WI38 (cell line): ENCODE measurements around the gene RIMKLB.
"Not testable (repeated sequence)": the region's sequence is repeated elsewhere in the genome, so short reads cannot be mapped to it uniquely, and the experiment has no call there.

Experiments used
- H3K4me3 ChIP-seq: 2 replicates; pipeline ENCODE4 v1.5.1; 2011; ENCODE audit warnings: low read depth, mild to moderate bottlenecking, control low read depth, low read length
- CTCF ChIP-seq: IDR thresholded peaks from 2 replicates; pipeline ENCODE4 v1.5.1; 2012; ENCODE audit warnings: low read depth, mild to moderate bottlenecking, control low read depth, low read length

Gene RIMKLB

DNA sequence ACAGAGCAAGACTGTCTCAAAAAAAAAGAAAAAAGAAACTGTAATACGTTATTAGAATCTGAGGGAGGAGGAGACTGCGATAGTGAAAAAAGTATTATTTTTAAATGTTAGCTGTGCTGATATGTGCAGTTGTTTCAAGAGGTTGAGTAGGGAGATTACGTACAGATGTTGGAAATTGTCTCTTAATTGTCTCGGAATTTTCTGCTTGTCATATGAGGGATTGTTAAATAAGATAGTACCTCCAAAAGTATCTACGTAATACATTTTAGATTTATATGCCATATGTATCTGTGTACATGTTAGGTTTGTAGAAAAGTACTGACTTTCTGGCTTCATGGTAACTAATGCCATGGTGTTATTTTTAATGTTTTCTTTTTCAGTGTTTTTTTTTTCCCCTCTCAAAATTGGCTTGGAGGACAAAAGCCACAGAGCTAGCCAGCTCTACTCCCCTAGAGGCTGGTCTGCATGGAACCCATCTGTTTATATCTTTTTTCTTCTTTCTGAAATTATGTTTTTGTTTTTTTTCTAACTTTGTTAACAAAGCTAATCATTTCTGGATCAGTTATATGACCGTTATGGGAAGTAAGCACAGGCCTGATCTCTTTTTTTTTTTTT, 3.4 kb downstream of the RIMKLB start:
- no peak for TF ChIP-seq CTCF

GRCh38 chr12:8702159-8702558, 4.4 kb downstream of the RIMKLB start:
- no peak for TF ChIP-seq CTCF
- no peak overlapping the region for H3K4me3 ChIP-seq

More for the DNA sequence above, 3.4 kb downstream of the RIMKLB start:
- no peak overlapping the region for H3K4me3 ChIP-seq

GRCh38 chr12:8709124-8709830, 11.5 kb downstream of the RIMKLB start:
- H3K4me3 ChIP-seq, result no peak overlapping the region
- no peak for TF ChIP-seq CTCF

DNA sequence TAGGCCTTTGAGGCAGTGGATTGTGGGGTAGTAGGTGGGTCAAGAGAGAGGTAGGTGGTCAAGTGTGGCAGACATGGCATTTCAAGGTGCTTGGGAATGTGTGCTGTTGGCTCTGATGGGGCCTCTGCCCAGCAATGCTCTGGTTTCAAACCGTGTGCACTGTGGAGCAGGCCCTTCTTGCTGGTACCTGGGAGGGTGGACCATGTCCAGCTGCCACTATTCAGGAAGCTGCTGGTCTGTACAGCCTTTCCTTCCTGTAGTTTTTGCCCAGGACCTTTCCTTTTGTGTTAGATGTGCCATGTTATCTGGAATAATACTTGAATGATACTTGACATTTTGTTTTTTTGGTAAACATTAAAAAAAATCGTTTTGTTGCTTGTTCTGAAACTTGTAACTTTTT, 14.8 kb downstream of the RIMKLB start:
- no peak overlapping the region for H3K4me3 ChIP-seq
- no peak for TF ChIP-seq CTCF

- no peak for TF ChIP-seq CTCF
- no peak overlapping the region for H3K4me3 ChIP-seq
Measured at GRCh38 chr12:8722286-8722800, 24.6 kb downstream of the RIMKLB start.

- no peak for TF ChIP-seq CTCF
Measured at GRCh38 chr12:8734873-8735381, 37.1 kb downstream of the RIMKLB start.

GRCh38 chr12:8742501-8742900, 44.7 kb downstream of the RIMKLB start:
- no peak overlapping the region for H3K4me3 ChIP-seq
- no peak for TF ChIP-seq CTCF

More at GRCh38 chr12:8734873-8735381, 37.1 kb downstream of the RIMKLB start:
- H3K4me3 ChIP-seq, result no peak overlapping the region

DNA sequence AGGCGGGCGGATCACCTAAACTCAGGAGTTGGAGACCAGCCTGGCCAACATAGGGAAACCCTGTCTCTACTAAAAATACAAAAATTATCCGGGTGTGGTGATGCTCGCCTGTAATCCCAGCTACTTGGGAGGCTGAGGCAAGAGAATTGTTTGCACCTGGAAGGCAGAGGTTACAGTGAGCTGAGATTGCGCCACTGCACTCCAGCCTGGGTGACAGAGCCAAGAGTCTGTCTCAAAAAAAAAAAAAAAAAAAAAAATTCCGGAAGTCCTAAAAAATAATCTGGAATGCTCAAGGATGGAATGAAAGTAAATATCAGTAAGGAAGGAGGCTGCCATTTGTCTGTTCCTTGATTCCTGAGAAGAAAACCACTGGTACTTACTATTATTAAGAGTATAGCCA, 45.3 kb downstream of the RIMKLB start:
- not testable (repeated sequence) for H3K4me3 ChIP-seq

- H3K4me3 ChIP-seq, result not testable (repeated sequence)
Measured at GRCh38 chr12:8745631-8746030, 47.8 kb downstream of the RIMKLB start.
